Epidermal melanocyte (primary cell): ENCODE results near the gene SORL1-AS1.

Experiments used
- DNase-seq: peaks from one replicate; pipeline ENCODE4 v3.0.0; 2011; ENCODE audit warnings: low spot score; ENCODE audit not compliant: insufficient read length

Gene SORL1-AS1

DNA sequence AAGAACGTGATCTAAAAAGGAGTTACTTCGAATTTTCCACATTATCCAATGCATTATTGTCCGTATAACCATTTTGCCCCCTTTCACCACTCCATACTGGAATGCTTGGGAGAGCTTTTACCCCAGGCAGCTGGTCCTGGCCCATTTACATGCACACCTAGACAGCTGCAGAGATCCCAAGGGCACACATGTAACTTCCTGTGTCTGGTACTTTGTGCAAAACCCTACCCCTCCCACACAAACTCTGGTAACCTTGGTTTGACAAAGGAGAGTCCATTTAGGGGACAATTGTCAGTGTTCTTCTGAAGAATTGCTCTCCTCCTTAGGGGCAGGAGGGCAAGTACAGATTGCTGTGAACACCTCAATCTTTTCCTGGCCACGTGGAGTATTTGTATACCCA is 58.0 kb downstream of the SORL1-AS1 start:
- DNase-seq = no peak

- DNase-seq = no peak
These were observed 58.9 kb downstream of the SORL1-AS1 start for GRCh38 chr11:121393855-121394254.

DNA sequence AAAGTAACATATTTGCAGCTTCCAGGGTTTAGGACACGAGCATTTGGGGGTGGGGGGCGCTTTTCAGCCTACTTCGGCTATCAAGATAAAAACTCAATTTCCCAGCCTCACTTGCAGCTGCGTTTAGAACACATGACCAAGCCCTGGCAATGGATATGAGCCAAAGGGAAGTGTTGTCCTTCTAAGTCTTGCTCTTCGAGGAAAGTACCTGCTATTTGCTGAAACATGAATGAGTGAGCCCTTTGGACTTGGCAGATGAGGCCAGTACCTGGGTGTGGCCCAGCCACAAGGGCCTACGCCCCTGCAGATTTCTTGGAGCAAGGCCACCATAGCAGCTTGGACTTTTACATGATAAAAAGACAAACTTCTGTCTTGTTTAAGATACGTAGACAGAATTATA is 60.9 kb downstream of the SORL1-AS1 start:
- DNase-seq = no peak

DNA sequence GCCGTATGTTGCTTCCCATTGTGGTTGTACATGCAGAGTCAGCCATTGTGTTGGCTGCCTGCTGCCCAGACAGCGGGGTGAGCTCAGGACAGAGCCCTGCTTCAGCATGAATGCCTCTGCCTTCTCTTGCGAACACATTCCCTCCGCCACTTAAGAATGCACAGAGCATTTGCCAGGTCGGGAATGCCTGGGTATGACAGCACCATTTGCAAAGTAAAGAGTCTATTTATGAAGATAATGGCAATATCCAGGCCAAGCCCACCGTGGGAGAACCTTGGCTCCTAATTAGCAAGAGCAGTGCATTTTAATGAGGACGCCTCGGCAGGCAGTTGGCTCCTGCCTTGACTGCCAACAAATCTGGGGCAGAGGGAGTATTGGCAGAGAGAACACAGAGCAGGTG is 63.1 kb downstream of the SORL1-AS1 start:
- no peak for DNase-seq
